ENCODE data around the gene BMF. TPM values are rescaled to one million over a fixed set of nuclear protein-coding genes. Genes with fewer than 3 reads are reported as not detected.
"Not testable (repeated sequence)": the region's sequence is repeated elsewhere in the genome, so short reads cannot be mapped to it uniquely, and the experiment has no call there.

The BMF gene
- total RNA-seq, 1 experiment from 2014 or later: not detected

GRCh38 chr15:40146037-40146436, 37.4 kb upstream of the BMF start:
- peaks cover 23% of the 10 kb centered on the region for H3K4me1 Mint-ChIP-seq (ENCODE audit: insufficient read depth, unreplicated experiment)
- H3K36me3 Mint-ChIP-seq (ENCODE audit: insufficient read depth, unreplicated experiment): no peaks in the 10 kb centered on the region
- H3K27me3 Mint-ChIP-seq (ENCODE audit: insufficient read depth, unreplicated experiment): no peaks in the 10 kb centered on the region
- TF ChIP-seq, protein P1, sequence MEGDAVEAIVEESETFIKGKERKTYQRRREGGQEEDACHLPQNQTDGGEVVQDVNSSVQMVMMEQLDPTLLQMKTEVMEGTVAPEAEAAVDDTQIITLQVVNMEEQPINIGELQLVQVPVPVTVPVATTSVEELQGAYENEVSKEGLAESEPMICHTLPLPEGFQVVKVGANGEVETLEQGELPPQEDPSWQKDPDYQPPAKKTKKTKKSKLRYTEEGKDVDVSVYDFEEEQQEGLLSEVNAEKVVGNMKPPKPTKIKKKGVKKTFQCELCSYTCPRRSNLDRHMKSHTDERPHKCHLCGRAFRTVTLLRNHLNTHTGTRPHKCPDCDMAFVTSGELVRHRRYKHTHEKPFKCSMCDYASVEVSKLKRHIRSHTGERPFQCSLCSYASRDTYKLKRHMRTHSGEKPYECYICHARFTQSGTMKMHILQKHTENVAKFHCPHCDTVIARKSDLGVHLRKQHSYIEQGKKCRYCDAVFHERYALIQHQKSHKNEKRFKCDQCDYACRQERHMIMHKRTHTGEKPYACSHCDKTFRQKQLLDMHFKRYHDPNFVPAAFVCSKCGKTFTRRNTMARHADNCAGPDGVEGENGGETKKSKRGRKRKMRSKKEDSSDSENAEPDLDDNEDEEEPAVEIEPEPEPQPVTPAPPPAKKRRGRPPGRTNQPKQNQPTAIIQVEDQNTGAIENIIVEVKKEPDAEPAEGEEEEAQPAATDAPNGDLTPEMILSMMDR (IDR thresholded peaks at IDR 0.05; ENCODE audit: unreplicated experiment): no peak
- intact Hi-C loops (cut with micrococcal nuclease): no loop called here
- no peak overlapping the region for H3K27ac Mint-ChIP-seq (ENCODE audit: low read depth, unreplicated experiment)
- peak; percentile 60 for DNase-seq (ENCODE audit: unreplicated experiment)
- POLR2A ChIA-PET: no interaction called here
- H3K9me3 Mint-ChIP-seq (ENCODE audit: unreplicated experiment): no peaks in the 10 kb centered on the region
- CTCF ChIA-PET: no interaction called here
- H3K4me3 Mint-ChIP-seq (ENCODE audit: unreplicated experiment): no peak overlapping the region
- BruUV-seq (replicated peaks): no TSS peak

GRCh38 chr15:40142428-40142827, 33.7 kb upstream of the BMF start:
- no peaks in the 10 kb centered on the region for H3K9me3 Mint-ChIP-seq (ENCODE audit: unreplicated experiment)
- H3K27me3 Mint-ChIP-seq (ENCODE audit: insufficient read depth, unreplicated experiment): no peaks in the 10 kb centered on the region
- H3K4me1 Mint-ChIP-seq (ENCODE audit: insufficient read depth, unreplicated experiment): peaks cover 10% of the 10 kb centered on the region
- ChIA-PET CTCF (interaction anchor here (0.7 to 2.2 kb wide), 3 partner anchors 45 to 305 kb away, joined by 4 to 5 read pairs (median 4); no protein-coding TSS in a partner anchor), POLR2A (no interaction called here)
- H3K36me3 Mint-ChIP-seq (ENCODE audit: insufficient read depth, unreplicated experiment): no peaks in the 10 kb centered on the region
- no peak overlapping the region for H3K27ac Mint-ChIP-seq (ENCODE audit: low read depth, unreplicated experiment)
- TF ChIP-seq, protein P1 (IDR thresholded peaks at IDR 0.05; ENCODE audit: unreplicated experiment): no peak
- no peak overlapping the region for H3K4me3 Mint-ChIP-seq (ENCODE audit: unreplicated experiment)
- DNase-seq (ENCODE audit: unreplicated experiment): no peak
- no TSS peak for BruUV-seq (replicated peaks)
- intact Hi-C loops (cut with micrococcal nuclease): no loop called here

DNA sequence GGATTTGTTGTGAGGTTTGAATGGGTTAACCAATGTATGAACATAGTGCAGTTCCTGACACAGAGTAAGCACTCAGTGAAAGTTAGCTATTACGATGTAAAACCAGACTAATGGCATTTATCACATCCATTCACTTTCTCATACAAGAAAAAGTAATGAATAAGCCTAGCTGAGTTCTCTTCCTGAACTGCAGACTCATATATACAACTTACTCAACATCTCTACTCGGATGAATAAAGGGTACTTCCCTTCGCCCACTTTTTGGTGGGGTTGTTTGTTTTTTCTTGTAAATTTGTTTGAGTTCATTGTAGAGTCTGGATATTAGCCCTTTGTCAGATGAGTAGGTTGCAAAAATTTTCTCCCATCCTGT, 29.5 kb upstream of the BMF start:
- H3K4me3 Mint-ChIP-seq (ENCODE audit: unreplicated experiment); POLR2A ChIA-PET: not testable (repeated sequence)

GRCh38 chr15:40137303-40138200, 28.9 kb upstream of the BMF start:
- Mint-ChIP-seq H3K4me3 (ENCODE audit: unreplicated experiment) (no peak overlapping the region), H3K9me3 (ENCODE audit: unreplicated experiment) (no peaks in the 10 kb centered on the region), H3K27ac (ENCODE audit: low read depth, unreplicated experiment) (no peak overlapping the region), H3K36me3 (ENCODE audit: insufficient read depth, unreplicated experiment) (no peaks in the 10 kb centered on the region), H3K27me3 (ENCODE audit: insufficient read depth, unreplicated experiment) (no peaks in the 10 kb centered on the region), H3K4me1 (ENCODE audit: insufficient read depth, unreplicated experiment) (peaks cover 11% of the 10 kb centered on the region)
- intact Hi-C loops (cut with micrococcal nuclease): no loop called here
- CTCF ChIA-PET: interaction anchor here (0.6 kb wide), 1 partner anchor 14 kb away, joined by 3 read pairs; no protein-coding TSS in a partner anchor
- DNase-seq (ENCODE audit: unreplicated experiment): no peak
- no TSS peak for BruUV-seq (replicated peaks)
- TF ChIP-seq, protein P1 (IDR thresholded peaks at IDR 0.05; ENCODE audit: unreplicated experiment): no peak
- POLR2A ChIA-PET: no interaction called here

More for the DNA sequence above, 29.5 kb upstream of the BMF start:
- H3K4me1 Mint-ChIP-seq (ENCODE audit: insufficient read depth, unreplicated experiment): peaks cover 11% of the 10 kb centered on the region
- CTCF ChIA-PET: interaction anchor here (0.6 kb wide), 1 partner anchor 14 kb away, joined by 3 read pairs; no protein-coding TSS in a partner anchor
- DNase-seq (ENCODE audit: unreplicated experiment); H3K27me3 Mint-ChIP-seq (ENCODE audit: insufficient read depth, unreplicated experiment); H3K9me3 Mint-ChIP-seq (ENCODE audit: unreplicated experiment); H3K36me3 Mint-ChIP-seq (ENCODE audit: insufficient read depth, unreplicated experiment); intact Hi-C loops (cut with micrococcal nuclease); H3K27ac Mint-ChIP-seq (ENCODE audit: low read depth, unreplicated experiment); BruUV-seq (replicated peaks): not testable (repeated sequence)
